ENCODE results near the gene CRTC2. TPM values are rescaled to one million over a fixed set of nuclear protein-coding genes. Genes with fewer than 3 reads are reported as not detected.

The CRTC2 gene
- total RNA-seq, 3 donors from 2014 or later = 16.2 to 19.7 (median 19.0) TPM

DNA sequence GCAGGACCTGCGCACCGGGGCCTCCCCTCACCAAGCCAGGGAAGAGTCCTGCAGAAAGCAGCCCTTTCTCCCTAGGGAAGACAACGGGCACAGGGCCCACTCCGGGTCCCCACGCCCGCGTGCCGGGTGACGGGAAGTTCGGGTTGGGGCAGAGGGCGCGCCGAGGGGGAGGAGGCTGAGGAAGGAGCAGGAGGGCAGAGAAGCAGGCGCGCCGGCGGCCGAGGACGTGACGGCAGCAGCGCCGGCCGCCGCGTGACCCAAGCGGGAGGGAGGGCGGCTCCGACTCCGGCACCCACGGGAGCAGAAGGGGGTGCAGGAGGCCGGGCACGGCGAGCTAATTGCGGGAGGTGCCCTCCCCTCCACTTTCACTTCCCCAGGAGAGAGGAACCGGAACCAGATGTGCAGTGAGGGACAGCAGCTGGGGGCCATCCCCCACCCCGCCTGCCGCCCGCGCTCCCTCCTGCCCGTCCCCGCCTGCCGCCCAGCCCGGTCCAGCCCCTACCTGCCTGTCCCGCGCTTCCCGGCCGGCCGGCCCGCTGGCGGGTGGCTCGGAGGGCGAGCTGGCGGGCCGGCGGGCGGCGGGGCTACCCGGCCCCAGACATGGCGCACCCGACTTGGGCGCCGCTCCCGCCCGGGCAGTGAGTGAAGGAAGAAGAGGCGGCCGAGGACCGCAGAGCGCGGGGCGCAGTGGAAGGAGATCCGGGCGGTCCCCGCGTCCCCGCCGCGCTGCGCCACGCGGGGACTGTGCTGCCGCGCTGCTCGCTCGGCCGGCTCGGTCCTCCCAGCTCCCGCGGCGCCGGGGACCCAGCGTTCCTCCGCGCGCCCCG, 12.4 kb downstream of the CRTC2 start:
- DNase-seq (ENCODE audit: low spot score in 2 of 2) = peak; percentile 71 to 76
- Histone ChIP-seq H3K27ac (peak overlapping the region; percentile 95 to 98), H3K4me3 (peak overlapping the region; percentile 92 to 95 (median 94)), H3K9me3 (no peaks in the 10 kb centered on the region), H3K4me1 (no peaks in the 10 kb centered on the region), H3K27me3 (no peaks in the 10 kb centered on the region), H3K36me3 (no peaks in the 10 kb centered on the region)
- TF ChIP-seq, protein P1, sequence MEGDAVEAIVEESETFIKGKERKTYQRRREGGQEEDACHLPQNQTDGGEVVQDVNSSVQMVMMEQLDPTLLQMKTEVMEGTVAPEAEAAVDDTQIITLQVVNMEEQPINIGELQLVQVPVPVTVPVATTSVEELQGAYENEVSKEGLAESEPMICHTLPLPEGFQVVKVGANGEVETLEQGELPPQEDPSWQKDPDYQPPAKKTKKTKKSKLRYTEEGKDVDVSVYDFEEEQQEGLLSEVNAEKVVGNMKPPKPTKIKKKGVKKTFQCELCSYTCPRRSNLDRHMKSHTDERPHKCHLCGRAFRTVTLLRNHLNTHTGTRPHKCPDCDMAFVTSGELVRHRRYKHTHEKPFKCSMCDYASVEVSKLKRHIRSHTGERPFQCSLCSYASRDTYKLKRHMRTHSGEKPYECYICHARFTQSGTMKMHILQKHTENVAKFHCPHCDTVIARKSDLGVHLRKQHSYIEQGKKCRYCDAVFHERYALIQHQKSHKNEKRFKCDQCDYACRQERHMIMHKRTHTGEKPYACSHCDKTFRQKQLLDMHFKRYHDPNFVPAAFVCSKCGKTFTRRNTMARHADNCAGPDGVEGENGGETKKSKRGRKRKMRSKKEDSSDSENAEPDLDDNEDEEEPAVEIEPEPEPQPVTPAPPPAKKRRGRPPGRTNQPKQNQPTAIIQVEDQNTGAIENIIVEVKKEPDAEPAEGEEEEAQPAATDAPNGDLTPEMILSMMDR (IDR thresholded peaks at IDR 0.05) = no peak
- peak; percentile 52 to 82 (median 78) for TF ChIP-seq POLR2AphosphoS5 (IDR thresholded peaks at IDR 0.05)
- intact Hi-C loops (cut with DNase I; ENCODE audit: low total_unique reads) = no loop called here

DNA sequence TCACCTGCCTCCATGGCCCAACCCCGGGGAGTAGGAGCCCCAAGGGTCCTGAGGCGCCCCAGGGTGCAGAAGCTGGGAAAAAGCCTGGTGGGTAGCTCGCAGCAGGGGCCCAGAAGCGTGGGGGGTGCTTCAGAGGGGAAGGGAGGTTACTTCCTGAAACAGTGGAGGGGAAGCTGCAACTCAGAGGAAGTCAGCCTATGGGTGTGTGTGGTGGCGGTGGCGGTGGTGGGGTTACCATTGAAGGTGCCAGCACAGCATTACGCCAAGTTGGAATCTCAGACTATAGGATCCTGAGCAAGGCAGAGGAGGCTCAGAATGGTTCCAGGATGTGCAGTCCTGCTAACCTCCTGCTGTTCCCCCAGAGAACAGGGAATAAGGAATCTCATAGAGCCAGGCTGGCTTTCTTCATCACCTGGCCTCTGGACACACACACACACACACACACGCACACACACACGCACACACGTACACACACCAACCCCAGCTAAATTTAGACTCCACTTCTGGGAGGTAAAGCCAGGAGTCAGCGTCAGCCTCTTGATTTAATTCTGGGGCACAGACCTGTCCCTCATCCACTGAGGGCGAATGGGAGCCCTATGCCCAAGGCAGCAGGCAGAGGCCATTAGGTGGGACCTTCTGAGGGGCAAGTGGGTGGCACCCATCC, 13.1 kb downstream of the CRTC2 start:
- TF ChIP-seq POLR2A (IDR thresholded peaks at IDR 0.05) (no peak), POLR2AphosphoS5 (IDR thresholded peaks at IDR 0.05) (no peak)
- TF ChIP-seq, protein P1 (IDR thresholded peaks at IDR 0.05) = no peak
- Histone ChIP-seq H3K27me3 (no peaks in the 10 kb centered on the region), H3K9me3 (no peaks in the 10 kb centered on the region), H3K27ac (peak overlapping the region; percentile 95 to 98), H3K4me1 (no peaks in the 10 kb centered on the region), H3K4me3 (peak overlapping the region; percentile 92 to 95 (median 94)), H3K36me3 (no peaks in the 10 kb centered on the region)
- no peak for DNase-seq (ENCODE audit: low spot score in 2 of 2)
- intact Hi-C loops (cut with DNase I; ENCODE audit: low total_unique reads) = no loop called here

DNA sequence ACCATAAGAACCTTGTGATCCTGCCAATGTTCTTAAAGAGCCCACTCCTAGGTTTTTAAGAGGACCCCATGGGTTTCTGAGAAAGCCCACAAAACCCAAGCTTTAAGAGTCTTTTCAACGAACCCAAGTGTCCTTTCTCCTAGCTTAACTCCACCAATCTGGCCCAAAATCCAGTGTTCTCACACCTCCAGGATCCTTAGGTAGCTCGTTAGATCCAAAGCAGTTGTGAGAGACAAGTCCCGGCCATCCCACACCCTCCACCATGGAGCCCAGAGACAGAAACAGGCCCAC, 13.6 kb downstream of the CRTC2 start:
- Histone ChIP-seq H3K27ac (peak overlapping the region; percentile 95 to 98), H3K9me3 (no peaks in the 10 kb centered on the region), H3K27me3 (no peaks in the 10 kb centered on the region), H3K4me1 (no peaks in the 10 kb centered on the region), H3K4me3 (peak overlapping the region; percentile 92 to 95 (median 94)), H3K36me3 (no peaks in the 10 kb centered on the region)
- no peak for DNase-seq (ENCODE audit: low spot score in 2 of 2)
- intact Hi-C loops (cut with DNase I; ENCODE audit: low total_unique reads) = no loop called here
- TF ChIP-seq, protein P1 (IDR thresholded peaks at IDR 0.05) = no peak
- TF ChIP-seq POLR2A (IDR thresholded peaks at IDR 0.05) = no peak
- no peak for TF ChIP-seq POLR2AphosphoS5 (IDR thresholded peaks at IDR 0.05)

DNA sequence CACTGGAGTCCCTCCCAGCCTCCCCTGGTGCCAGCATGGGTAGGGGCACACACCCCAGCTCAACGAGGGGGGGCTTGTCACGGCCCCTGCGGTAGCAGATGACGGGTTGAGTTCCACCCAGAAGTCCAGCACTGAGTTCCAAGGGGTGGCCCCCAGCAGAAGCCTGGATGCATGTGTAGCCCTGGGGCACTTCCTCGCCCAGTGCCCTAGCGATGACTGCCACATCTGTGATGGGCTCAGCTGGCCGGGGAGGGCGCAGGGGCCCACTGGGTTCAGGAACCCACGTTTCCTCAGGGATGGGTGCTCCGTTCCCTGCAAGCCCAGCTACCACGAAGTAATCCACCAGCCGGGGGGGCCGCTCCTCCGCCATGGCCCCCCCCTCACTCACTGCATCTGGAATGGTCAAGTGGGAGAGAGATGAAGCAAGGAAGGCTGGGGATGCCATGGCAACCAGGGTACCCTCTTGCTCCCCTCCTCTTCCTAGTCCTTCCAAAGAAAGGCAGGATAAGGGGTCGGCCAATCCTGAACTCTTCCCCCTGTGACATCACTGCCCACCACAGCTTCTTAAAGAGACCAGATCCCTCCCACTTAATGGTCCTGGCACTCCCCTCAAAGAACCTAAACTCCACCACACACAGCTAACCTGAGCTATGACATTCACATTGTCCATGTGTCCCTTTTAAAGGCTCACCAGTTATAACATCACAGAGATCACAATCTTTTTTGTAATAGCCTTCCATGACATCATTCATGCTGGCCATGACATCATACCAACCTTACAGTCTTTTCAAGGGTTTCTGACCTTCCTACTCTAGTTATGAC, 14.2 kb downstream of the CRTC2 start:
- no peak for DNase-seq (ENCODE audit: low spot score in 2 of 2)
- peak overlapping the region; percentile 92 to 95 (median 94) for H3K4me3 ChIP-seq
- intact Hi-C loops (cut with DNase I; ENCODE audit: low total_unique reads) = no loop called here
- TF ChIP-seq POLR2A (IDR thresholded peaks at IDR 0.05) (no peak), POLR2AphosphoS5 (IDR thresholded peaks at IDR 0.05) (no peak)
- TF ChIP-seq, protein P1 (IDR thresholded peaks at IDR 0.05) = no peak
- peak overlapping the region; percentile 95 to 98 for H3K27ac ChIP-seq
- no peaks in the 10 kb centered on the region for H3K36me3 ChIP-seq
- no peaks in the 10 kb centered on the region for H3K27me3 ChIP-seq
- no peaks in the 10 kb centered on the region for H3K4me1 ChIP-seq
- H3K9me3 ChIP-seq = no peaks in the 10 kb centered on the region

Data from breast epithelium (tissue), 4 donors.